HG02938 (cell line): ENCODE measurements around the gene DLG1.
"Not testable (repeated sequence)": the region's sequence is repeated elsewhere in the genome, so short reads cannot be mapped to it uniquely, and the experiment has no call there.

Experiments used
- ATAC-seq: cut with Tn5 transposase; IDR thresholded peaks from one replicate; pipeline ENCODE4 v1.9.1; 2021; ENCODE audit warnings: mild to moderate bottlenecking, moderate library complexity; ENCODE audit not compliant: unreplicated experiment

DLG1 gene

GRCh38 chr3:197292083-197292646, 6.2 kb downstream of the DLG1 start:
- ATAC-seq, result no peak

GRCh38 chr3:197289726-197290125, 8.7 kb downstream of the DLG1 start:
- ATAC-seq, result no peak

- no peak for ATAC-seq
These were observed 11.7 kb downstream of the DLG1 start for GRCh38 chr3:197286678-197287077.

GRCh38 chr3:197285557-197285956, 12.9 kb downstream of the DLG1 start:
- no peak for ATAC-seq

GRCh38 chr3:197283045-197283444, 15.4 kb downstream of the DLG1 start:
- no peak for ATAC-seq

- no peak for ATAC-seq
These were observed 16.6 kb downstream of the DLG1 start for GRCh38 chr3:197281849-197282248.

GRCh38 chr3:197280156-197280555, 18.3 kb downstream of the DLG1 start:
- no peak for ATAC-seq

GRCh38 chr3:197278933-197279332, 19.5 kb downstream of the DLG1 start:
- ATAC-seq, result no peak

- not testable (repeated sequence) for ATAC-seq
These were observed 21.6 kb downstream of the DLG1 start for GRCh38 chr3:197276808-197277207.

- no peak for ATAC-seq
These were observed 27.7 kb downstream of the DLG1 start for GRCh38 chr3:197270558-197271317.

- no peak for ATAC-seq
These were observed 29.4 kb downstream of the DLG1 start for GRCh38 chr3:197269024-197269423.

- no peak for ATAC-seq
These were observed 30.1 kb downstream of the DLG1 start for GRCh38 chr3:197268294-197268693.

- no peak for ATAC-seq
These were observed 32.1 kb downstream of the DLG1 start for GRCh38 chr3:197266331-197266730.

GRCh38 chr3:197262709-197263108, 35.7 kb downstream of the DLG1 start:
- ATAC-seq, result no peak

- no peak for ATAC-seq
These were observed 37.3 kb downstream of the DLG1 start for GRCh38 chr3:197261164-197261509.

GRCh38 chr3:197260491-197261163, 37.8 kb downstream of the DLG1 start:
- no peak for ATAC-seq

GRCh38 chr3:197259096-197259495, 39.3 kb downstream of the DLG1 start:
- ATAC-seq, result no peak

GRCh38 chr3:197258168-197258755, 40.1 kb downstream of the DLG1 start:
- ATAC-seq, result no peak

GRCh38 chr3:197257711-197258110, 40.7 kb downstream of the DLG1 start:
- no peak for ATAC-seq

GRCh38 chr3:197256836-197257444, 41.5 kb downstream of the DLG1 start:
- no peak for ATAC-seq

GRCh38 chr3:197256104-197256503, 42.3 kb downstream of the DLG1 start:
- ATAC-seq, result no peak
